Activated CD4-positive, alpha-beta memory T cell treated with anti-CD3 and anti-CD28 coated beads for 36 hours (primary cell): ENCODE results near the gene ANKRD34A. TPM values are rescaled to one million over a fixed set of nuclear protein-coding genes. Genes with fewer than 3 reads are reported as not detected.

Source experiments
- CTCF ChIA-PET: fragments of 350-600 bp; sonication (Branson Sonifier 250); formaldehyde crosslinking; loops from one replicate; lab custom pipeline; 2021; ENCODE audit warnings: antibody characterized with exemption, inconsistent platforms; lab: Charles Lee
- POLR2A ChIA-PET: fragments of 350-600 bp; sonication (Branson Sonifier 250); formaldehyde crosslinking; loops from one replicate; lab custom pipeline; 2021; ENCODE audit warnings: antibody characterized with exemption; lab: Charles Lee
- DNase-seq: peaks from one replicate; pipeline ENCODE4 v3.0.0-alpha.2; 2020
- H3K27ac Mint-ChIP-seq: one replicate; pipeline ENCODE4 v1.8.0; 2021; ENCODE audit warnings: mixed read lengths
- H3K27me3 Mint-ChIP-seq: one replicate; pipeline ENCODE4 v1.8.0; 2021; ENCODE audit warnings: mixed read lengths
- H3K36me3 Mint-ChIP-seq: one replicate; pipeline ENCODE4 v1.8.0; 2021; ENCODE audit warnings: mixed read lengths
- H3K4me1 Mint-ChIP-seq: one replicate; pipeline ENCODE4 v1.8.0; 2021; ENCODE audit warnings: low read depth, mixed read lengths
- H3K4me3 Mint-ChIP-seq: one replicate; pipeline ENCODE4 v1.8.0; 2021; ENCODE audit warnings: mild to moderate bottlenecking, mixed read lengths
- H3K9me3 Mint-ChIP-seq: one replicate; pipeline ENCODE4 v1.8.0; 2021; ENCODE audit warnings: mixed read lengths
- intact Hi-C: fragments of 100-400 bp; cut with micrococcal nuclease; formaldehyde crosslinking; loops from one replicate; pipeline ENCODE4 v1.15.1; 2023
- total RNA-seq, 2 experiments: library from RNA; stranded (reverse); gene quantifications; one replicate each; pipeline ENCODE4 v1.2.3, GENCODE V29; 2021

Gene ANKRD34A
- total RNA-seq, 2 experiments from 2014 or later: 4.6 to 4.7 TPM

DNA sequence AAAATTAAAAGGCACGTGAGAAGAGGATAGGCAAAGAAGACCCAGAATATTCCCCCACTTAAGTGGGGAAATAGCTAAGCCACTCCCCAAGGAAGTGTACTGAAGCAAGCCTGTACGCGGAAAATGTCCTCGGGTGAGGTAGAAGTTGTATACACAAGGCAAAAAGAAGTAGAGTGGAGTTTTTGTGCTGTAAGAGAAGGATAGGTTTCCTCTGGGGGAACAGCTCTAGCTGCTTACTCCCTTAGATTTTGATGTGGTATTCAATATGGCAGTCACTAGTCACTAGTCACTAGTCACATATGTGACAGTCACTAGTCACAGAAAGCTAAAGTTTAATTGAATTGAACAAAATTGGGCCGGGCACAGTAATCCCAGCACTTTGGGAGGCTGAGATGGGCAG lies 24.4 kb upstream of the ANKRD34A start:
- CTCF ChIA-PET: interaction anchor here (1.2 to 2.5 kb wide), 6 partner anchors 9 to 142 kb away, joined by 3 to 17 read pairs (median 8); no protein-coding TSS in a partner anchor
- no peak for DNase-seq
- H3K9me3 Mint-ChIP-seq: no peaks in the 10 kb centered on the region

DNA sequence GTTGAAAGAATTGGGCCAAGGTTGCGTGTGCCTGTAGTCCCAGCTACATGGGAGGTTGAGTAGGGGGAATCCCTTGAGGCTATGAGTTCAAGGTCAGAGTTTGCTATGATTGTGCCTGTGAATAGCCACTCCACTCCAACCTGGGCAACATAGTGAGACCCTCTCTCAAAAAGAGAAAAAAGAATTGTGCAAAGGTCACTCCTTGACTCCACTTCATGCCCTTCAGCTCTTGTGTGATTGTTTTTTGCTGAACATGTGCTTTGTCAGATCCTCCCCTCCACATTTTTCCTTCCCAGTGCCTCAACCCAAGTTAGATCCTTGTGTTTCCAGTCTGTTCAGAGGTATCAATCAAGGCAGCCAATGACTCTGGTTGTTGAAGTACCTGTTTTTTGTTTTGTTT lies 23.6 kb upstream of the ANKRD34A start:
- H3K9me3 Mint-ChIP-seq: no peaks in the 10 kb centered on the region
- ChIA-PET CTCF (interaction anchor here (1.2 to 2.5 kb wide), 5 partner anchors 9 to 141 kb away, joined by 3 to 17 read pairs (median 9); no protein-coding TSS in a partner anchor), POLR2A (interaction anchor here (13.2 kb wide), 1 partner anchor 8 kb away, joined by 183 read pairs; no protein-coding TSS in a partner anchor)
- H3K4me1 Mint-ChIP-seq: peaks cover 58% of the 10 kb centered on the region
- peak overlapping the region; percentile 49 for H3K27ac Mint-ChIP-seq
- H3K36me3 Mint-ChIP-seq: peaks cover 5% of the 10 kb centered on the region
- DNase-seq: no peak
- intact Hi-C loops: no loop called here
- no peak overlapping the region for H3K4me3 Mint-ChIP-seq
- no peaks in the 10 kb centered on the region for H3K27me3 Mint-ChIP-seq

More for the DNA sequence above, 24.4 kb upstream of the ANKRD34A start:
- Mint-ChIP-seq H3K36me3 (peaks cover 14% of the 10 kb centered on the region), H3K4me3 (no peak overlapping the region), H3K27me3 (no peaks in the 10 kb centered on the region), H3K27ac (peak overlapping the region; percentile 50), H3K4me1 (peaks cover 66% of the 10 kb centered on the region)
- POLR2A ChIA-PET: interaction anchor here (0.6 to 13.2 kb wide), 2 partner anchors 9 to 18 kb away, joined by 3 to 183 read pairs; no protein-coding TSS in a partner anchor
- intact Hi-C loops: no loop called here

DNA sequence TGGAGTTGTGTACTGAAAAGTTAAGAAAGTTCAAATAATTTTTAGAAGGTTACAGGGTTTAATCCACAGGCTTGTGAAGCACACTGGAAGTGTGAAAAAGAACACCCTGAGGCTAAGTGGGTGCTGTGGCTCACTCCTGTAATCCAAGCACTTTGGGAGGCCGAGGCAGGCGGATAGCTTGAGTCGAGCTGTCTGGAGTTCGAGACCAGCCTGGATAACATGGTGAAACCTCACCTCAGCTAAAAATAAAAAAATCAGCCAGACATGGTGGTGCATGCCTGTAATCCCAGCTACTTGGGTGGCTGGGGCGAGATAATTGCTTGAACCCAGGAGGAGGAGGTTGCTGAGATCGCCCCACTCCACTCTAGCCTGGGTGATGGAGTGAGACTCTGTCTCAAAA lies 22.2 kb upstream of the ANKRD34A start:
- ChIA-PET POLR2A (interaction anchor here (0.9 to 13.2 kb wide), 3 partner anchors 6 to 24 kb away, joined by 3 to 183 read pairs (median 3); partner anchors contain the start of gene TXNIP), CTCF (interaction anchor here (0.9 to 2.4 kb wide), 6 partner anchors 9 to 141 kb away, joined by 3 to 9 read pairs (median 4); partner anchors contain the start of gene NUDT17)
- no peak for DNase-seq
- Mint-ChIP-seq H3K9me3 (no peaks in the 10 kb centered on the region), H3K27ac (no peak overlapping the region), H3K36me3 (no peaks in the 10 kb centered on the region), H3K4me3 (no peak overlapping the region), H3K27me3 (no peaks in the 10 kb centered on the region), H3K4me1 (peaks cover 45% of the 10 kb centered on the region)
- intact Hi-C loops: no loop called here

DNA sequence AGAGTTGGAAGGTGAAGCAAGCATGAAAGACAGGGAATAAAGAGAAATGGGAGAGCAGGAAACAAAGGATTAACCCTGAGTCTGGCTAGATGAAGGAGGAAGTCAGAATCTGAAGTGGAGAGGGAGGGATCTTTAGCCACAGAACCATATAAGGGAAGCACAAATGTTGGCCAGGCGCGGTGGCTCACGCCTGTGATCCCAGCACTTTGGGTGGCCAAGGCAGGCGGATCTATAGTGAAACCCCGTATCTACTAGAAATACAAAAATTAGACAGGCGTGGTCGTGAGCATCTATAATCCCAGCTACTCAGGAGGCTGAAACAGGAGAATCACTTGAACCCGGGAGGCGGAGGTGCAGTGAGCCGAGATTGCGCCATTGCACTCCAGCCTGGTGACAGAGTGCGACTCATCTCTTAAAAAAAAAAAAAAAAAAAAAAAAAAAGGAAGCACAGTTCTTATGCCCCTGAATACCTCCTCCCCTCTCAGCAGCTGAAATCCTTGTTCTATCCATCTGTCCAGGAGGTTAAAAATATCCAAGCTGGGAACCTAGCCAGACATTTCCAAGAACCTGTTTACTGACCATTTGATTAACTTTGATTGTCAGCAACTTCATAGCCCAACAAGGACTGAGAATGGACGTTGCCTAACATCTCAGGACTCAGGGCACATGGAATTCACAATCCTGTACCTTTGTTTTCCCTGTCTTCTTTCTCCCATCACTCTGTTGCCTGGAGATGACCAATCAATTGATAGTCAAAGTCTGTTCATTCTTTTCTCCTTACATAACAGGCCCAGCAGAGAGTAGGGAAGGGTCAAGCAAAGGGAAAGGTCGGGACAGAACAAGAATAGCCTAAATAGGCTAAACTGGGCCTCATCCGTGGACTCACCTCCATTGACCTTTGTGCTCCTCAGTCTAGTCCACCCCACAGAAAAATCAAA lies 21.4 kb upstream of the ANKRD34A start:
- no peaks in the 10 kb centered on the region for H3K27me3 Mint-ChIP-seq
- H3K4me3 Mint-ChIP-seq: peak overlapping the region; percentile 23
- H3K9me3 Mint-ChIP-seq: no peaks in the 10 kb centered on the region
- no peaks in the 10 kb centered on the region for H3K36me3 Mint-ChIP-seq
- peak overlapping the region; percentile 88 for H3K27ac Mint-ChIP-seq
- H3K4me1 Mint-ChIP-seq: peaks cover 39% of the 10 kb centered on the region
- ChIA-PET CTCF (interaction anchor here (0.9 to 2.5 kb wide), 6 partner anchors 8 to 140 kb away, joined by 3 to 9 read pairs (median 4); partner anchors contain the start of gene NUDT17), POLR2A (interaction anchor here (0.9 to 1.4 kb wide), 3 partner anchors 11 to 66 kb away, joined by 3 read pairs; partner anchors contain the start of gene TXNIP)
- no peak for DNase-seq
- intact Hi-C loops: no loop called here

DNA sequence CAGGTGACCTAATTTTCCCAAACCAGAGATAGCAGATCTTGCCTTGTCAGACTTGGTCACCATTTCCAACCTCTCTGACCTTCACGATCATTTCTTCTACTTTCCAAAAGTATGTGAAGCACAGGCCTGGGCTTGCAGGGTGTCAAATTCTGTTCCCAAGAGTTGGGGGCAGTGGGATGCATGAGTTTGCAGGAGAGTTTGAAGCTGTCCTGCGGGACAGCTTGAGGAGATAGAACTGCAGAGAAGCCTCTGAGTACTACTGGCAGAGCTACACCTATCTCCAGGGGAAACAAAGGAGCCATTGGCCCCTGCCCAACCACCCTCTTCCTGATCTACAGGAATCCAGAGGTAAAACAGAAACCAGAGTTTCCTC lies 20.7 kb upstream of the ANKRD34A start:
- H3K4me3 Mint-ChIP-seq: peak overlapping the region; percentile 23
- ChIA-PET POLR2A (interaction anchor here (1.2 to 10.2 kb wide), 3 partner anchors 8 to 67 kb away, joined by 3 to 183 read pairs (median 3); partner anchors contain the start of gene TXNIP), CTCF (interaction anchor here (0.6 to 2.5 kb wide), 6 partner anchors 10 to 90 kb away, joined by 3 to 9 read pairs (median 4); no protein-coding TSS in a partner anchor)
- intact Hi-C loops: no loop called here
- H3K4me1 Mint-ChIP-seq: peaks cover 33% of the 10 kb centered on the region
- H3K9me3 Mint-ChIP-seq: no peaks in the 10 kb centered on the region
- no peaks in the 10 kb centered on the region for H3K36me3 Mint-ChIP-seq
- H3K27me3 Mint-ChIP-seq: no peaks in the 10 kb centered on the region
- no peak for DNase-seq
- H3K27ac Mint-ChIP-seq: peak overlapping the region; percentile 88

DNA sequence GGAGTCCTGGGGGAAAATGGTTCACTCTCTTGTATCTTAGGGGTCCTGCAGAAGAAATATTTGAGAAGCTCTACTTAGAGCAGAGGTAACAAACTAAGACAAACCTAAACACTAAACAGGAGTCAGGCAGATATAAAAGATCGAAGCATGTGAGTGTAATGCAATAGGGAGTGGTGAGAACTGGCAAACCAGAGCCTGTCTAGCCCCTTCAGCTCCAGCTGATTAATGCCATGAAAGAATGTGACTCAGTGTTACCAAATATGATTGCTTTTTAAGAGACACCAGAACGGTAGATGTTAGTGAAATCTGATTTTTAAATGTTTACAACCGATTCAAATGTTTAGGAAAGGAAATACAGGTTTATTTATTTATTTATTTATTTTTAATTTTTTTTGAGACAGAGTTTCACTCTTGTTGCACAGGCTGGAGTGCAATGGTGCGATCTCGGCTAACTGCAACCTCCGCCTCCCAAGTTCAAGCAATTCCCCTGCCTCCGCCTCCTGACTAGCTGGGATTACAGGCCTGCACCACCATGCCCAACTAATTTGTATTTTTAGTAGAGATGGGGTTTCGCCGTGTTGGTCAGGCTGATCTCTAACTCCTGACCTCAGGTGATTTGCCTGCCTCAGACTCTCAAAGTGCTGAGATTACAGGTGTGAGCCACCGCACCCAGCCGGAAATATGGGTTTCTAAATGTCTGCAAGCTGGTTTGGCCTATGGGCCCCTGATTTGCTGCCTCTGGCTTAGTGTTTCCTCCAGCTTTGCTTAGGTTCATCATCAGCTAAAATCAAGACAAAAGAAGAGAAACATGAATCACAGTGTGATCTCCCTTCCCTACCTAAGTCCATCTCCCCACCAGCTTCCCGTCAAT lies 19.8 kb upstream of the ANKRD34A start:
- intact Hi-C loops: no loop called here
- DNase-seq: peak; percentile 76
- H3K36me3 Mint-ChIP-seq: no peaks in the 10 kb centered on the region
- H3K9me3 Mint-ChIP-seq: no peaks in the 10 kb centered on the region
- POLR2A ChIA-PET: interaction anchor here (1.2 to 10.2 kb wide), 3 partner anchors 9 to 68 kb away, joined by 3 to 183 read pairs (median 3); partner anchors contain the start of gene TXNIP
- peaks cover 33% of the 10 kb centered on the region for H3K4me1 Mint-ChIP-seq
- peak overlapping the region; percentile 88 for H3K27ac Mint-ChIP-seq
- peak overlapping the region; percentile 23 for H3K4me3 Mint-ChIP-seq
- CTCF ChIA-PET: interaction anchor here (0.6 to 2.5 kb wide), 4 partner anchors 11 to 89 kb away, joined by 3 to 9 read pairs (median 4); no protein-coding TSS in a partner anchor
- H3K27me3 Mint-ChIP-seq: no peaks in the 10 kb centered on the region

DNA sequence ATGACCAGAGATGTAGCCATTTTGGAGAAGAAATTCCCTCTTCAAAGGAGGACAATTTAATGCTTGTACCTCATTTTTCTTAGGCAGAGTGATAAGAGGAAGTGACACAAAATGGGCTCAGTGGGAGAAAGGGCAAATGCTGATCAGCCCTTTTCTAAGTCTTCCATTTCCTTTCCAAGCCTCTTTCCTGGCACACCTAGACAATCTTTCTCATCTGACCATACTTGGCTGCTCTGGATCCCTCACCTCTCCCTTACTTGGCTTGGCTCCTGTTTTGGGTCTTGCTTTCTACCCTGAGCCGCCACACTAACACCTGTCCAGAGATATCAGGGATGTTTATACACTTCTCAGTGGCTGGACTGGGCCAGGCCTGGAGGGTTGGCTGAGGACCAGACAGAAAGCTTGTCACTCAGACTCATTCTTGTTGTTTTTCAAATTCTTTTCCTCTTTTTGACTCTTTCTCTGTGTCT lies 18.9 kb upstream of the ANKRD34A start:
- H3K4me3 Mint-ChIP-seq: no peak overlapping the region
- H3K27ac Mint-ChIP-seq: no peak overlapping the region
- peaks cover 27% of the 10 kb centered on the region for H3K4me1 Mint-ChIP-seq
- H3K27me3 Mint-ChIP-seq: no peaks in the 10 kb centered on the region
- no peak for DNase-seq
- intact Hi-C loops: no loop called here
- H3K36me3 Mint-ChIP-seq: no peaks in the 10 kb centered on the region
- POLR2A ChIA-PET: interaction anchor here (10.2 kb wide), 1 partner anchor 10 kb away, joined by 183 read pairs; the partner anchor contains the start of gene TXNIP
- CTCF ChIA-PET: interaction anchor here (1.6 kb wide), 1 partner anchor 12 kb away, joined by 5 read pairs; no protein-coding TSS in a partner anchor
- H3K9me3 Mint-ChIP-seq: no peaks in the 10 kb centered on the region

DNA sequence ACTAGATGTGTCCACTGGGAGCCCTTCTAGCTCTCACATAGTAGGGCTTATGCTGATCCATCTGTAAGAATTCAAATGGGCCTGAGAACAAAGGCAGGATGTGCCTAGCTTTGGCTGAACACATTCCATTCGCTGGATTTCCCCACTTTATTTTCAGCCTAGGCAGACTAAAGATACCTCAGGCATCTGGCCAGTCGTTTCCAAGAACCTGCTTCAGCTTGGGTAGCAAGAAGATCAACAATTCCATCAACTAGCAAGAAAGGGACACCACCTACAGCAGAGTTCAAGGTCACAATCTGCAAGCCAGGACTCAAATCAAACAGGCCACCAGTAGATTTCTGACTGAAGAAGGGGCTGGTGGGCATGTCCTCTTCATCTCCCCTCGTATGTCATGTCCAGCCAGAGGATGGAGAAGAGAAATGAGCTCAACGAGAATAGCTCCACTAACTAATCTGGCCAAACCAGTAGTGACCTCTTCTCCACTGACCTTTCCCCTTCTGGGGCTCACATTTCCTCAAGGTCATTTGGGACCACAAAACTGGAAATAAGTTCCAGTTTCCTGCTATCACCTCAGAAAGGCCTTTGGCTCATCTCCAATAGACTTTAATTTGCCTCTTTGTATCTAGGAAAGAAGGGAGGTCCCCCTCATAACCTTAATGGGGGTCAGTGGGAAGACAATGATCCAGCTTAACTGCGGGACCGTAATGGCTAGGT lies 17.8 kb upstream of the ANKRD34A start:
- ChIA-PET CTCF (interaction anchor here (1.0 to 8.5 kb wide), 5 partner anchors 9 to 55 kb away, joined by 3 to 222 read pairs (median 8); partner anchors contain the start of genes ANKRD34A, POLR3GL, RBM8A and TXNIP), POLR2A (interaction anchor here (0.8 to 10.2 kb wide), 4 partner anchors 11 to 70 kb away, joined by 3 to 183 read pairs (median 18); partner anchors contain the start of genes ANKRD34A, POLR3GL and TXNIP)
- no peak for DNase-seq
- no peaks in the 10 kb centered on the region for H3K36me3 Mint-ChIP-seq
- peaks cover 19% of the 10 kb centered on the region for H3K4me1 Mint-ChIP-seq
- no peak overlapping the region for H3K27ac Mint-ChIP-seq
- no peaks in the 10 kb centered on the region for H3K27me3 Mint-ChIP-seq
- H3K4me3 Mint-ChIP-seq: no peak overlapping the region
- intact Hi-C loops: no loop called here
- no peaks in the 10 kb centered on the region for H3K9me3 Mint-ChIP-seq

DNA sequence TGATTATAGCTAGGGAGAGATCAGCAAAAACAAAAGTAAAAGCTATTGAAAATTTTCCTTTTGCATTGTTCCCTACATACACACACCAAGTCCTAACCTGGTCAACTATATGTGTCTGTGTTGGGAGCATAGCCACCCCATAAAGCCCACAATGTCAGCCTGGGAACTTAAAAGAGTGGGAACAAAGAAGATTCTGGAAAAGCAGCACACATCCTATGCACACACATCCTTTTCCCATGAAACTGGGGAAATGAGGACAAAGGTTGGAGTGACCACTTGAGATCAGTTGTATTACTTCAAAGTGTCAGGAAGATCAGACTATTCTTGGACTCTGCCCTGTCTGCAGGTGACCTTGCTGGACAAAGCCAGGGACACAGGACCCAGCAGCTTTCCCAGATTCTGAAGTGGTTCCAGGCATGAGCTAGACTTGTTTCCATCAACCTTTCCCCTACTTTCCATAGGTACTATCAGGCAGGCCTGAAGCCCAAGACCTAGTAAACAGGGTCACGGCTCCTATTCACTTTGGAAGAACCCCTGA lies 16.2 kb upstream of the ANKRD34A start:
- Mint-ChIP-seq H3K27ac (no peak overlapping the region), H3K4me3 (no peak overlapping the region), H3K27me3 (no peaks in the 10 kb centered on the region), H3K4me1 (peaks cover 12% of the 10 kb centered on the region), H3K9me3 (no peaks in the 10 kb centered on the region), H3K36me3 (no peaks in the 10 kb centered on the region)
- no peak for DNase-seq
- ChIA-PET POLR2A (interaction anchor here (2.2 to 10.2 kb wide), 6 partner anchors 13 to 72 kb away, joined by 16 to 183 read pairs (median 22); partner anchors contain the start of genes ANKRD34A, LIX1L, POLR3GL and RBM8A), CTCF (interaction anchor here (0.5 to 8.5 kb wide), 15 partner anchors 8 to 135 kb away, joined by 3 to 222 read pairs (median 11); partner anchors contain the start of genes ANKRD34A, LIX1L, NUDT17 and POLR3GL)
- intact Hi-C loops: loop anchor here (1.0 kb wide), 1 partner anchor 16 kb away; the partner anchor contains the start of gene TXNIP
